CD14-positive monocyte (primary cell): Measurements from ENCODE around the gene SYT8. TPM values are rescaled to one million over a fixed set of nuclear protein-coding genes. Genes with fewer than 3 reads are reported as not detected.
A peak's percentile ranks its signal among the peaks of the same experiment; 100 is the strongest.

Experiments used
- DNase-seq, 3 donors: peaks; one replicate each; pipeline ENCODE4 v3.0.0-alpha.2; 2011 to 2022
- H2AFZ ChIP-seq: 2 replicates; pipeline ENCODE4 v1.6.0; 2012; ENCODE audit warnings: mild to moderate bottlenecking, low read depth, low read length, inconsistent platforms; ENCODE audit not compliant: insufficient read depth, poor library complexity, severe bottlenecking
- H3K27ac ChIP-seq, 2 donors: 1 replicate in 1 of 2; 2 replicates in 1 of 2; pipeline ENCODE4 v1.5.1; 2012 to 2013; ENCODE audit warnings: low read length in 2 of 2, control low read depth in 1 of 2, inconsistent platforms in 1 of 2, low read depth in 1 of 2, mild to moderate bottlenecking in 1 of 2
- H3K27me3 ChIP-seq, 2 donors: one replicate each; pipeline versions ENCODE4 v1.6.0 to v1.6.1; 2011 to 2013; ENCODE audit warnings: low read length in 2 of 2; ENCODE audit not compliant: control insufficient read depth in 2 of 2, insufficient read depth in 2 of 2
- H3K36me3 ChIP-seq, 2 donors: replicated peaks in 1 of 2; 1 replicate in 1 of 2; 2 replicates in 1 of 2; pipeline versions ENCODE4 v1.5.1 to v1.6.1; 2012 to 2013; ENCODE audit warnings: low read length in 2 of 2, control low read depth in 1 of 2, inconsistent platforms in 1 of 2, mild to moderate bottlenecking in 1 of 2; ENCODE audit not compliant: insufficient read depth in 2 of 2, control insufficient read depth in 1 of 2
- H3K4me1 ChIP-seq, 2 donors: 1 replicate in 1 of 2; 2 replicates in 1 of 2; pipeline versions ENCODE4 v1.5.1 to v1.6.1; 2012 to 2013; ENCODE audit warnings: low read length in 2 of 2, control low read depth in 1 of 2, inconsistent platforms in 1 of 2, mild to moderate bottlenecking in 1 of 2, moderate library complexity in 1 of 2; ENCODE audit not compliant: insufficient read depth in 2 of 2, control insufficient read depth in 1 of 2
- H3K4me2 ChIP-seq: replicated peaks from 2 replicates; pipeline ENCODE3; 2012; ENCODE audit warnings: low read length, moderate library complexity, mild to moderate bottlenecking; ENCODE audit not compliant: poor library complexity, severe bottlenecking; ENCODE audit errors: extremely low read depth
- H3K4me3 ChIP-seq, 3 experiments: fragments of 200-600 bp in 1 of 3; sonication (generic) in 1 of 3; replicated peaks in 1 of 3; 1 replicate in 2 of 3; 2 replicates in 1 of 3; pipeline ENCODE4 v1.5.1; 2011 to 2013; ENCODE audit warnings: low read length in 3 of 3, mild to moderate bottlenecking in 3 of 3, control low read depth in 2 of 3, low read depth in 2 of 3, inconsistent platforms in 1 of 3, moderate library complexity in 1 of 3
- H3K79me2 ChIP-seq: 2 replicates; pipeline ENCODE4 v1.6.0; 2012; ENCODE audit warnings: mild to moderate bottlenecking, control low read depth, inconsistent platforms, low read length, moderate library complexity; ENCODE audit not compliant: insufficient read depth
- H3K9ac ChIP-seq: 2 replicates; pipeline ENCODE4 v1.6.0; 2017; ENCODE audit warnings: low read length, mild to moderate bottlenecking; ENCODE audit not compliant: insufficient read depth, poor library complexity, severe bottlenecking
- H3K9me3 ChIP-seq, 2 donors: replicated peaks in 1 of 2; 1 replicate in 1 of 2; 2 replicates in 1 of 2; pipeline versions ENCODE4 v1.5.1 to v1.6.1; 2012 to 2013; ENCODE audit warnings: low read length in 2 of 2, control low read depth in 1 of 2; ENCODE audit not compliant: control insufficient read depth in 1 of 2, insufficient read depth in 1 of 2
- H4K20me1 ChIP-seq: 2 replicates; pipeline ENCODE4 v1.6.0; 2012; ENCODE audit warnings: mild to moderate bottlenecking, low read length, control low read depth, moderate library complexity; ENCODE audit not compliant: insufficient read depth
- H3K27ac Mint-ChIP-seq, 7 donors: one replicate each; pipeline ENCODE4 v1.8.0; 2020; ENCODE audit warnings: mild to moderate bottlenecking in 7 of 7, mixed read lengths in 7 of 7, moderate library complexity in 6 of 7, inconsistent platforms in 2 of 7
- H3K27me3 Mint-ChIP-seq, 3 donors: one replicate each; pipeline ENCODE4 v1.8.0; 2021 to 2022; ENCODE audit warnings: low read depth in 3 of 3, mild to moderate bottlenecking in 3 of 3, mixed read lengths in 3 of 3, moderate library complexity in 3 of 3, inconsistent platforms in 1 of 3
- H3K36me3 Mint-ChIP-seq, 2 donors: one replicate each; pipeline ENCODE4 v1.8.0; 2020; ENCODE audit warnings: mixed read lengths in 2 of 2, inconsistent platforms in 1 of 2, mild to moderate bottlenecking in 1 of 2
- H3K4me1 Mint-ChIP-seq: one replicate; pipeline ENCODE4 v1.8.0; 2020; ENCODE audit warnings: mild to moderate bottlenecking, mixed read lengths
- H3K4me3 Mint-ChIP-seq, 2 donors: one replicate each; pipeline ENCODE4 v1.8.0; 2020; ENCODE audit warnings: mild to moderate bottlenecking in 2 of 2, mixed read lengths in 2 of 2, moderate library complexity in 1 of 2
- H3K9me3 Mint-ChIP-seq, 7 donors: one replicate each; pipeline ENCODE4 v1.8.0; 2020 to 2022; ENCODE audit warnings: mixed read lengths in 7 of 7, mild to moderate bottlenecking in 6 of 7, moderate library complexity in 6 of 7, inconsistent platforms in 2 of 7
- WGBS: methylation state at CpG from one replicate; pipeline ENCODE4 v1.1.5; 2013; ENCODE audit warnings: missing lambda C conversion rate; ENCODE audit not compliant: insufficient coverage; 5-methylcytosine and 5-hydroxymethylcytosine counted together
- intact Hi-C, 2 donors: fragments of 100-400 bp; cut with micrococcal nuclease; formaldehyde crosslinking; loops; one replicate each; pipeline versions ENCODE4 v1.15.0 to v1.15.1; 2023
- polyA plus RNA-seq, 3 donors: library from polyadenylated mRNA; depleted of rRNA in 1 of 3; unstranded in 2 of 3; stranded (reverse) in 1 of 3; fragments of 300-500 nt in 2 of 3; fragments of >200 nt in 1 of 3; fragmentation: Illumina TruSeq in 2 of 3; gene quantifications; 1 replicate in 2 of 3; 2 replicates in 1 of 3; pipeline ENCODE4 v1.2.3, GENCODE V29; 2012 to 2021
- TF ChIP-seq, protein P1 (sequence below): fragments of 200-600 bp; IDR thresholded peaks from one replicate; pipeline ENCODE4 v1.8.0; 2022; ENCODE audit warnings: antibody characterized with exemption, mild to moderate bottlenecking

The SYT8 gene
- polyA plus RNA-seq, 3 donors = not detected

DNA sequence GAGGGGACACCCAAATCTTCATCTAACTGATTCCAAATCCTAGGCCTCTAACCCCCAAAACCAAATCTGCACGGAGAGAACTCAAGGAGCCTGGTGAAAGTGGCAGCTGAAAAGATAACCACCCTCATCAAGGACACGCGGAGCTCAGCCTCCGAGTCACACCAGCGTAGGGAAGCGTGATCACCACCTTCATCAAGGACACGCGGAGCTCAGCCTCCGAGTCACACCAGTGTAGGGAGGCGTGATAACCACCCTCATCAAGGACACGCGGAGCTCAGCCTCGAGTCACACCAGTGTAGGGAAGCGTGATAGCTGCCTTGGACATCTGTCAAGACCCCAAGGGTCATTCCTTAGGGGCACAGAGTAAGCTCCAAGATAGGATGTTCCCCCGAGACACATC lies 29.3 kb upstream of the SYT8 start:
- Histone ChIP-seq H3K27me3 (peaks cover 40 to 83% of the 10 kb centered on the region in 2 donors), H3K4me1 (peaks cover 2 to 4% of the 10 kb centered on the region in 2 donors), H3K79me2 (no peaks in the 10 kb centered on the region), H3K4me2 (no peak overlapping the region), H3K9ac (no peak overlapping the region), H3K36me3 (no peaks in the 10 kb centered on the region), H3K27ac (no peak overlapping the region), H4K20me1 (no peaks in the 10 kb centered on the region), H2AFZ (no peak overlapping the region), H3K4me3 (no peak overlapping the region), H3K9me3 (peaks cover 6 to 15% of the 10 kb centered on the region in 2 donors)
- TF ChIP-seq, protein P1, sequence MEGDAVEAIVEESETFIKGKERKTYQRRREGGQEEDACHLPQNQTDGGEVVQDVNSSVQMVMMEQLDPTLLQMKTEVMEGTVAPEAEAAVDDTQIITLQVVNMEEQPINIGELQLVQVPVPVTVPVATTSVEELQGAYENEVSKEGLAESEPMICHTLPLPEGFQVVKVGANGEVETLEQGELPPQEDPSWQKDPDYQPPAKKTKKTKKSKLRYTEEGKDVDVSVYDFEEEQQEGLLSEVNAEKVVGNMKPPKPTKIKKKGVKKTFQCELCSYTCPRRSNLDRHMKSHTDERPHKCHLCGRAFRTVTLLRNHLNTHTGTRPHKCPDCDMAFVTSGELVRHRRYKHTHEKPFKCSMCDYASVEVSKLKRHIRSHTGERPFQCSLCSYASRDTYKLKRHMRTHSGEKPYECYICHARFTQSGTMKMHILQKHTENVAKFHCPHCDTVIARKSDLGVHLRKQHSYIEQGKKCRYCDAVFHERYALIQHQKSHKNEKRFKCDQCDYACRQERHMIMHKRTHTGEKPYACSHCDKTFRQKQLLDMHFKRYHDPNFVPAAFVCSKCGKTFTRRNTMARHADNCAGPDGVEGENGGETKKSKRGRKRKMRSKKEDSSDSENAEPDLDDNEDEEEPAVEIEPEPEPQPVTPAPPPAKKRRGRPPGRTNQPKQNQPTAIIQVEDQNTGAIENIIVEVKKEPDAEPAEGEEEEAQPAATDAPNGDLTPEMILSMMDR = no peak
- Mint-ChIP-seq H3K36me3 (peaks cover 5 to 20% of the 10 kb centered on the region in 2 donors), H3K4me3 (peak overlapping the region in 1 of 2 donors; percentile 35), H3K27me3 (peaks cover 74 to 84% (median 81%) of the 10 kb centered on the region in 3 donors), H3K27ac (no peak overlapping the region), H3K9me3 (peaks cover 0 to 26% (median 21%) of the 10 kb centered on the region in 7 donors), H3K4me1 (peaks cover 4% of the 10 kb centered on the region)
- DNase-seq = no peak
- intact Hi-C loops = no loop called here
- WGBS = 98% methylated on average over 11 of the region's 15 CpGs

DNA sequence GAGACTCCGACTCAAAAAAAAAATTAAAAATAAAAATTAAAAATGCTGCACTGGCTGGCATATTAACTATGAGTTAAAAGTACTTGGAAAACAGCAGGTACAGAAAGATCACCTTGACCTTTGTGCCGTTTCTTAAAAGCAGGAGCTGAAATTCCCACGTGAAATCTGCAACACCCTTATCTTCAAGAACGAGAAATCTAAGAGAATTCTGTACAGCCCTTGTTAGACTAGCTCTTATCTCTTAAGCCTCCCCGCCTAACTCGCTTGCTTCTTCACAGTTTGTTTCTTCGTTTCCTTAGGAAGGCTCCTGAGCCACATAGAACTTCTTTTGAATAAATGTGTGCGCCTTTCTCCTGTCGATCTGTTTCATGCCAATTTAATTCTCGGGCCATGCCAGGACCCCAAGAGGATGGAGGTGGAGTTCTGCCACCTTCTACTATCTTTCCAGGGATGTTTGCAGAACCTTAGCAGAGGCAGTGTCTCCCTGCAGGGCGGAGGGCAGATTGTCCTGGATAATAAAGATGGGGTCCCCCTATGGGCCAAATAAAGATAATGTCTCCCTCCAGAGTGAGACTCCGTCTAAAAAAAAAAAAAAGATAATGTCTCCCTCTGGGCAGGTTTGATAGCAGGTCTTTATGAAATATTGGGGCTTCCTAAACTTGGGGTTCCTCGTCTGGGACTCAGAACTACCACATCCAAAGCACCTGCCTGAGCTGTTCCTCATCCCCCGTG lies 27.4 kb upstream of the SYT8 start:
- DNase-seq = no peak
- H3K36me3 Mint-ChIP-seq = peaks cover 5 to 22% of the 10 kb centered on the region in 2 donors
- H3K27me3 ChIP-seq = peaks cover 44 to 85% of the 10 kb centered on the region in 2 donors
- H3K4me3 Mint-ChIP-seq = peak overlapping the region in 1 of 2 donors; percentile 81
- H3K27me3 Mint-ChIP-seq = peaks cover 80 to 87% (median 86%) of the 10 kb centered on the region in 3 donors
- H3K4me3 ChIP-seq = no peak overlapping the region
- H3K79me2 ChIP-seq = no peaks in the 10 kb centered on the region
- peaks cover 16% of the 10 kb centered on the region for H3K4me1 Mint-ChIP-seq
- H3K27ac ChIP-seq = no peak overlapping the region
- TF ChIP-seq, protein P1 = no peak
- H3K27ac Mint-ChIP-seq = no peak overlapping the region
- no peak overlapping the region for H3K4me2 ChIP-seq
- H3K4me1 ChIP-seq = peaks cover 14 to 15% of the 10 kb centered on the region in 2 donors
- H2AFZ ChIP-seq = no peak overlapping the region
- peaks cover 3 to 33% (median 29%) of the 10 kb centered on the region in 7 donors for H3K9me3 Mint-ChIP-seq
- intact Hi-C loops = no loop called here
- H3K9me3 ChIP-seq = peaks cover 12 to 22% of the 10 kb centered on the region in 2 donors
- H4K20me1 ChIP-seq = no peaks in the 10 kb centered on the region
- H3K9ac ChIP-seq = no peak overlapping the region
- 90% methylated on average over 4 of the region's 14 CpGs for WGBS
- H3K36me3 ChIP-seq = no peaks in the 10 kb centered on the region
